HUDEP-2 (cell line): ENCODE data around the gene AP1B1.
"Not testable (repeated sequence)": the region's sequence is repeated elsewhere in the genome, so short reads cannot be mapped to it uniquely, and the experiment has no call there.

Experiments used
- DNase-seq, 76 experiments: peaks; one replicate each; lab custom pipeline; 2025; ENCODE audit not compliant: unreplicated experiment in 76 of 76; lab: John Stamatoyannopoulos, UW

Gene AP1B1

DNA sequence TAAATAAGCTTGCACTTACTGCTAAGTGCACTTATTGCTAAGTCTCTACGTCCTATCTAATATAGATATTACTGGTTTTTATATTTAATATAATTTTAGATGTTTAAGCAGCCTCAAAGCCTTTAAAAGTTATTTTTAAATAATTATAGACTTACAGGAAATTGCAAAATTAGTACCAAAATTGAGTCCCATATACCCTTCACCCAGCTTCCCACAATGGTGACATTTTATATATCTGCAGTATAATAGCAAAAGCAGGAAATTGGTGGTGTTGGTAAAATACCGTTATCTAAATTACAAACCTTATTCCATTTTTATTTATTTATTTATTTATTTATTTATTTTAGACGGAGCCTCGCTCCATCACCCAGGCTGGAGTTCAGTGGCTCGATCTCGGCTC is 1.9 kb upstream of the AP1B1 start:
- no peak for DNase-seq

DNA sequence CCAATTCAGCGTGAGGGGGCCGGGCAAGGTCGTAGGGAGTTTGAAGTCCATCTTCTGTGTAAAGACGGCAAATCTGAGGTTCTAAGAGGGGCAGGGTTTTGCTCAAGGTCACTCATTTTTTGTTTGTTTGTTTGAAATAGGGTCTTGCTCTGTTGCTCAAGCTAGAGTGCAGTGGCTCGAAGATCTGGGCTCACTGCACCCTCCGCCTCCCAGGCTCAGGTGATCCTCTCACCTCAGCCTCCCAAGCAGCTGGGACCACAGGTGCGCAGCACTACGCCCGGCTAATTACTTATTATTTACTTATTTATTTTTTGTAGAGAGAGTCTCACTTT is 355 bp upstream of the AP1B1 start:
- DNase-seq: no peak

DNA sequence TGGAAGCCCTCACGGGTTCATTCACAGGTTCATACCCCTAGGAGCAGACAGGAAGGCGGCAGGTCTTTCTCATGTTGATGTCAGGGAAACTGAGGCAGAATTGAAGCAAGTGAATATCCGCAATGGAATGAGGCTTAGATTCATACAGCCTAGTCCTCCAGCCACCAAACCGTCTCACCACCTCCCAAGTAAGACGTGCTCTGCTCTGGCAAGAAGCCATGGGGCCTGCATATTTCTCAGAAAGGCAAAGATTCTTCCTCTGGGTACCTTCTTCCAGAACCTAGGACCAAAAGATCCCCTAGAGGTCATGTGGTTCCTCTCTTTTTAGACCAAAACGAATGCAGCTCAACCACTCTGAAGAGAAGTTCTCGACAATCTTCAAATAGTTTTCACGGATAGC is 1.7 kb downstream of the AP1B1 start:
- DNase-seq: peak in 34 of 76 experiments; percentile 5 to 37 (median 20)

DNA sequence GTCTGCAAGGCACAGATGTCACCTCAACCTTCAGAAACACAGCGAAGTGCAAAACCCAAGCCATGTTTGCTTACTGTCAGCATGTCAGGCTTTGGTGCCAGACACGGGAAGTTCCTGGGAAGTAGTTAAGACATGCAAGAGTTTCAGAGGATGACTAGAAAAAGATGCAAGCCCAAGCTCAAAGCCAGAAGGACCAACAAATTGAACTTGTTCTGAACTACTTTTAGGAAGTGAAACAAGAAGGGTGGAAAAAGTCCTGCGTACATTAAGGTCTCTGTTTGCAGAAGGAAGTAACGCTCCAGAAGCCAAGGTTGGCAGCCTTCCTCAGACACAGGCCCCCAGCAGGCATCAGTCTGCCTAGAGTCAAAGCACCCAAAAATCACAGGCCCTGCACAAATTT is 2.6 kb downstream of the AP1B1 start:
- no peak for DNase-seq

DNA sequence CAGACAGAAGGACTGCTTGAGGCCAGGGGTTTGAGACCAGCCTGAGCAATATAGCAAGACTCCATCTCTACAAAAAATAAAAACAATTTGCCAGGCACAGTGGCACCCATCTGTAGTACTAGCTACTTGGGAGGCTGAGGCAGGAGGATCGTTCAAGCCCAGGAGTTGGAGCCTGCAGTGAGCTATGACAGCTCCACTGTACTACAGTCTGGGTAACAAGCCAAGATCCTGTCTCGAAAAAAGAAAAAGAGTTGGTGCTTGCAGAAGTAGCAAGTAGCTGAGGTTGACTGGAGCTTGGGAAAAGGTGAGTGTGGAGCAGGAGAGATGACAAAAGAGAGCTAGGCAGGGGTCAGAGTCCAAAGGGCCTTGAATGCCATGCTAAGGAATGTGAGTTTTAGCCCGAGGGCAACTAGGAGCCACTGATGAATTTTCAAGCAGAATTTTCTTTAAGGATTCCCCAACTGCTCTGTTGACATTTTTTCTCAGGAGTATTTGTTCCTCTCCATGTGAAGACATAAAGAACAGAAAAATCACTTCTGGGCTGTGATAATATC is 3.1 kb downstream of the AP1B1 start:
- no peak for DNase-seq

DNA sequence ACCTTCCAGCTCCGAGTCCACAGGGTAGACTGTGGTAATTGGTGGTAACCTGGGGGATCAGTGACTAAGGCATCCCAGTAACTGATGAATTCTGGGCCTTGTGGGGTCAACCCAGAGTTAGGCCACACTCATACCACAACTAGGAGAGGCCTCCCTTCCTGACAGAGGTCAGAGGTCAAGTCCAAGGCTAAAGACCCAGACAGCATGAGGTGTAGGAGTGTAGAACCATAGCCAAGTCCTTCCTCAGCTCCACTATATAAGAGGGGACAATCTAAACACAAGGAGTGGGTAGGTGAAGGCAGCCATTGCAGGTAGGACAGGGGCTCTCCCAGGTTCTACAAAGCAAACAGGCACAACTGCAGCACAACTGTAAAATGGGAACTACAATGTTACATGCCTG is 4.6 kb downstream of the AP1B1 start:
- no peak for DNase-seq

DNA sequence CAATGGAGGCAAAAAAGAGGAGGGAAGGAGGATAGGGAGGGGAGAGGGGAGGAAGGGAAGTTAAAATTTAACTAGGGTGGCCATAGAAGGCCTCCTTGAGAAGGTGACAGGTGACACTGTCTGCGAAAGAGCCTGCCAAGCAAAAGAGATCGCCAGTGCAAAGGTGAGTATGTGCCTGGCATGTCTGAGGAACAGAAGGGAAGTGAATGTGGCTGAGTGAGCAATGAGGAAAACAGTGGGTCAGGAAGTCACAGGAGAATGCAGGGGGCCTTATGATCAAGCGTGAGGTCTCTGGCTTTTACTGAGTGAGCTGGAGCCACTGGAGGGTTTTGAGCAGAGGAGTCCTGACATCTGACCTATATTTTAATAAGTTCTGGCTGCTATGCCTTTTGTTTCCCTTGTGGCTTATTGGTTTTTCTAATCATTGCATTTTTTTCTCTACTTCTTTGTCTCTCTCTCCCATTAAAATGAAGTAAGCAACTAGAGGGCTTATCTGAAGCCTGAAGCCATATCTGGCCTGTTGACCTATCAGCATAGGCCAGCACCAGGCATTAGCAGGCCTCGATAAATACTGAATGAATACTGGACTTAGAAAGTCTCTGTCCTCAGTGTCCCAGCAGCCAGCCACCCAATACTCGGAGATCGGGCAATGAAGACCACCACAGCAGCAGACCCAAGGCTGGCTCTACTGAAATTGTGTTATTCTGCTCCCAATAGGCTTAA is 5.6 kb downstream of the AP1B1 start:
- peak in 28 of 76 experiments; percentile 8 to 55 (median 20) for DNase-seq

DNA sequence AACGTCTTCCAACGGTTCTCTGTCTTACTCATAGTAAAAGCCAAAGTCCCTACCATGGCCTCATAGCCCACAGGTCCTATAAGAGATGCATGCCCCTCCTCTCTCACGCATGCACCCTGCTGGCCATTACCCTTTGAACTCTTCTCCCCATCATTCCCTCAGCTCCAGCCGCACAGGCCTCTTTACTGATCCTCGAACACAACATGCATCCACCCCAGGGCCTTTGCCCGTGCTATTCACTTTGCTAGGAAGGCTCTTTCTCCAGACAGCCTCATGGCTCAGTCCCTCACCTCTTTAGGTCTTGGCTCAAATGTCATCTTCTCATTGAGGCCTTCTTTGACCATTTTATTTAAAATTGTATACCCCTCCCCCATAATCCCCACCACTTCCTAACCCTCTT is 7.5 kb downstream of the AP1B1 start:
- DNase-seq: no peak

DNA sequence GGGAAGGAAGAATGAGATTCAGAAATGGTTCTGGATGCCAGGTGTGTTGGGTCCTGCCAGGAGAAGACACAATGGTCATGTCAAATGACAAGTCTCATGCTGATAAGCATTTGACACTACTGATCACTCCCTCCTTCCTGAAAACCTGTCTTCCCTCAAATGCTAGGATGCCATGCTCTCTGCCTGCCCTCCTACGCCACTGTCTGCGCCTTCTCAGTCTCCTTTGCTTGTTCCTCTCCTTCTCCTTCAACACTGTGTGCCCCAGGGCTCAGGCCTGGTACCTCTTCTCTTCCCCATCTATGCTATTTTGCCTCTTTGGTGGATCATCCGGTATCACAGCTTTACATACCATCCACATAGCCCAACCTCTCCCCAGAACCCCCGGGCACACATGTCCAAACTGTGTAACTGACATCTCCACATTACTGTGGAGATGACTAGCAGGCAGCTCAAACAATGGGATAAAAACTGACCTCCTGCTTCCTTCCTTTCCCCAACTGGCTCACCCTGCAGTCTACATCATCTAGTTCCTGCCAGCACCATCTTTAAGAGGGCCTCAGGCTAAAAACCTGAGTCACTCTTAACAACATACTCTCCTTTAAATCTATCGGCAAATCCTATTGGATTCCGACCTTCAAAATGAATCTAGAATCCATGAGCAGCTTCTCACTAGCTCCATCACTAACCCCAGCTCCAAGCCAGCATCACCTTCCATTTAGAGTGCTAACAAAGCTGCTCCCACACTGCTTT is 8.2 kb downstream of the AP1B1 start:
- no peak for DNase-seq

DNA sequence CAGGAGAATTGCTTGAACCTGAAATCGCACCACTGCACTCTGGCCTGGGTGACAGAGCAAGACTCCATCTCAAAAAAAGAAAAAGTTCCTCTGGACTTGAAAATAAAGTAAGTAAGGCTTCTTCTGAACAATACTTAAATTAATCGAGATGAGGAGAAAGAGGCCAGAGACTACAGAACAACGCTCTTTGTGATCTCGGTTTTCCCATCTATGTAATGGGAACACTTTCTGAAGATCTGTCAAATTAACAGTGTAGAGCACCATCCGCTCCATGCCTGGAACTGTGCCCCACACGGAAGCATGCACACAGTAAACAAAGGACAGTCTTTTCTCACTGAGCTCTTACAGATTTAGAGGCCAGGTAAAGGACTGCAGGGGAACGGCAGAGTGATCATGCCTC is 9.1 kb downstream of the AP1B1 start:
- DNase-seq: no peak

DNA sequence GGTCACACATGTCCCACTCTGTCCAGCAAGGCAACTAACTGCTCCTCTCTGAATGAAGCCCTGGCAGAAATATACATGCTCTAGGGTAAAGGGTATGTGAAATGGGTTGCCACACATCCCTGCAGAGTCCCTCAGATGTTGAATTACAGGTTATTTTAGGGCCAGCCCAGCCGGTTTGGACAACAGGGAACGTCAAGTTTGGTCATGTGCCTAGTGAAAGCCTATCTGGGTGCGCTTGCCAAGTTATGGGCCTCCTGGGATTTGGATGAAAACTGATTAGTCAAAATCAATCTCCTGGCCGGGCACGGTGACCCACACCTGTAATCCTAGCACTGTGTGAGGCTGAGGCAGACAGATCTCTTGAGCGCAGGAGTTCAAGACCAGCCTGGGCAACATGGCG is 10.4 kb downstream of the AP1B1 start:
- no peak for DNase-seq

DNA sequence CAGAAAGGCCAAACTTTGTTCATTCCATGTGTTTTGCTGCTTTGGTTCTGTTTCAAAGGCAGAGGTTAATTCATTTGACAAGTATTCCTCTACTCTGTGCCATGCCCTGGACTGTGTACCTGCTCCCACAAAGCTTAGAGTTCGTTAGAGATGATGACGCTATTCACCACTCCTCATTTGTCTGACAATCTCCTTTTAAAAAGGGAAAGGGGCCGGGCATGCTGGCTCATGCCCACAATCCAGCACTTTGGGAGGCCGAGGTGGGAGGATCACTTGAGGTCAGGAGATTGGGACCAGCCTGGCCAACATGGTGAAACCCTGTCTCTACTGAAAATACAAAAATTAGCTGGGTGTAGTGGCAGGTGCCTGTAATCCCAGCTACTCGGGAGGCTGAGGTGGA is 11.7 kb downstream of the AP1B1 start:
- not testable (repeated sequence) for DNase-seq

DNA sequence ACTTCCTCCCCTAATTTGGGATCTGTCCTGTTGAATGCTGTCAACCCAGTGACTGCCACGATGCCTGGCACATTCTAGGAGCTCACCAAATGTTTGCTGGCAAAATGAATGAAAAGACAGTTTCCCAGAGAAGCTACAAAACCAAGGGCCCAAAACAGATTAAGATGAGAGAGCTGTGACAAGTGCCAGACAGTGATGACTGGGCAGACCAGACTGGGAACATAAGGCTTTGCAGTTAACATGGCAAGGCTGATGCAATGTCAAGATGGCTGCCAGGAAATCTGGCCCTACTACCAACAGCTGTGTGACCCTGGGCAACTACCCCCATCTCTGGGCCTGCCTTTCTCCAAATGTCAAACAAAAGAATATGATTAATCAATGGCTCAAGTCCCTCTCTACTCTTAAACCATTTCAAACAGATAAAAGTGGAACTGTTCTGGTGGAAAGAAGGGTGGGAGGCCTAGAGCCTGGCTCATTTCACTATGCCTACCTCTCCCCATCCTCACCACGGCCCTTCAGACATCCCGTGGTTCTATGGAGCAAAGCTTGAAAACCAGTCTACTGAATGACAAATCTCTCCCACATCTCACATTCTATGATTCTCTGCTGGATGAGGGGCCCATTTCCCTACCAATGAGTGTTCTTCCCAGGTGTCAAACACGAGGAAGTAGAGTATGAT is 12.8 kb downstream of the AP1B1 start:
- peak in 31 of 76 experiments; percentile 3 to 56 (median 20) for DNase-seq

DNA sequence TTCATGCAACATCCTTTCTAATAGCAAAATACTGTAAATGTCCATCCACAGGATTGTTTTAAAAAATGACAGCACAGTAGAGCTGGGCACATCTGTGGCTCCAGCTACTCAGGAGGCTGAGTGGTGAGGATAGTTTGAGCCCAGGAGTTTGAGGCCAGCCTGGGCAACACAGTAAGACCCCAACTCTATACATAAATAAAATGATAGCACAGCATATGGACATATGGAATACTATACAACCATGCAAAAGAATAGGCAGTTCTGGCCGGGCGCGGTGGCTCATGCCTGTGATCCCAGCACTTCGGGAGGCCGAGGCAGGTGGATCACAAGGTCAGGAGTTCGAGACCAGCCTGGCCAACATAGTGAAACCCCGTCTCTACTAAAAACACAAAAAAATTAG is 13.6 kb downstream of the AP1B1 start:
- DNase-seq: not testable (repeated sequence)

DNA sequence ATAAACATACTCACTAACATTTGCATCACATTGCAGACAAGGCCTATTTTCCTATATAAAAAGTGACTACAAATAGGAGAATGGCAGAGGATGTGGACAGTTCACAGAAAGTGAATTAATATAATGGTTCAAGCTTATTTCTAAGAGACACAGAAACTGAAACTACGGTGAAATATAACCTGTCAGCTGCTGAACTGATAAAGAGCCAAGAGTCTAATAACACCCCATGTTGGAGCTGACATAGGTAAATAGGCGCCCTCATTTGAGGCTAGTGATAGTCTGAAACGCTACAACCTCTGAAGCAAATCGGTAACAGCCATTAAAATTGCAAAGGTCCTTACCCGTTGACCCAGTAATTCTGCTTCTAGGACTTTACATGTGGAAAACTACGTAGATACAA is 14.0 kb downstream of the AP1B1 start:
- DNase-seq: no peak

DNA sequence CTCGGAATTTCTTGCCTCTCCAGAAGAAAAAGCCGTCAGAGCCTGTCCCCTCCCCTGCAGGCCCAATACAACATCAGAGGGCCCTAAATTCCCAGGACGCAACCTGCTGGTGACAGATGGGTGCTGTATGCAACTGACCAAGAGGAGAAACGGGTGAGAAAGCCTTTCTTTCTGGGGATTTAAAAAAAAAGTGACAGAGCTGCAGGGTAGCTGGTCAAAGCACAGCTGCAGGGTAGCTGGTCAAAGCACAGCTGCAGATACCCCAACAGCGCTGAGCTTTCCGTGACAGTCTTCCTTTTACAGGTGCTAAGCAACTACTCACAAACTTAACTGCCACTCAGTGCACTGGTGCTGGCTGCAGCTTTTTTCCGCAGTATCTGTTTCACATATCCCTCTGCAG is 17.8 kb downstream of the AP1B1 start:
- no peak for DNase-seq

DNA sequence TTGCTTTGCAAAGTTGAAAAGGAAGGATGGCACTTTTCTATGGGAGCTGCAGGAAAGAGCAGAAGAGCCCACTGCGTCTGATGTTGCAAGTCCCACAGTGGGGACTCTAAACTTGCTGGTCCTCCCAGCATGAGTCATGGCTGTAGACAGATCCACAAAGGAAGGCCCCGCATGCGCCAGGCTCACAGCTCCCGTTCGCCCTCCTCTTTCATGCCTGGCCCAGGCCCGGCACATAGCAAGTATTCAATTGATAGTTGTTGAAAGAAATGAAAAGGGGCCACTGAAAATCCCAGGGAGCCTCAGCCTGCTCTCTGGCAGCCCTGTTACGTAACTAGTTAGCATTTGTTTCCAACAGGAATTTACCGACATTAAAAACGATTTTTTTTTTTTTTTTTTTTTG is 18.9 kb downstream of the AP1B1 start:
- DNase-seq: no peak

DNA sequence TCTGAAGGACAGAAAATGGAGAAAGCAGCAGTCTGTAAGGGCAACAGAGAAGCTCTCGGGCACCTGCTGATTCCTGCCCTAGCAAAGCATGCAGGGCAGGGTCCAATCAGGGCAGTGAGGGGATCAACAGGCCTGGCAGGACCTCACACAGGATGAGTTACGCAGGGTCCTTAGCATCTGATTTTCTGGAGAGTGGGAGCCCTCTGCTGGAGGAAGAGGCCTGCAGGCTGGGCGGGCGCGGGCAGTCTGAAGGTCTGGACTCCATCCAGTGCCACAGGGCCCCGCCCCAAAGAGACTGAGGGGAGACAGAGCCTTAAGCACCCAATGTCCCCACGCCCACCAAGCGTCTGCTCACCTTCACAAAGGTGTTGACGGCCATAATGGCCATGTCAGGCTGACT is 28.9 kb downstream of the AP1B1 start:
- peak in 43 of 76 experiments; percentile 4 to 63 (median 33) for DNase-seq

DNA sequence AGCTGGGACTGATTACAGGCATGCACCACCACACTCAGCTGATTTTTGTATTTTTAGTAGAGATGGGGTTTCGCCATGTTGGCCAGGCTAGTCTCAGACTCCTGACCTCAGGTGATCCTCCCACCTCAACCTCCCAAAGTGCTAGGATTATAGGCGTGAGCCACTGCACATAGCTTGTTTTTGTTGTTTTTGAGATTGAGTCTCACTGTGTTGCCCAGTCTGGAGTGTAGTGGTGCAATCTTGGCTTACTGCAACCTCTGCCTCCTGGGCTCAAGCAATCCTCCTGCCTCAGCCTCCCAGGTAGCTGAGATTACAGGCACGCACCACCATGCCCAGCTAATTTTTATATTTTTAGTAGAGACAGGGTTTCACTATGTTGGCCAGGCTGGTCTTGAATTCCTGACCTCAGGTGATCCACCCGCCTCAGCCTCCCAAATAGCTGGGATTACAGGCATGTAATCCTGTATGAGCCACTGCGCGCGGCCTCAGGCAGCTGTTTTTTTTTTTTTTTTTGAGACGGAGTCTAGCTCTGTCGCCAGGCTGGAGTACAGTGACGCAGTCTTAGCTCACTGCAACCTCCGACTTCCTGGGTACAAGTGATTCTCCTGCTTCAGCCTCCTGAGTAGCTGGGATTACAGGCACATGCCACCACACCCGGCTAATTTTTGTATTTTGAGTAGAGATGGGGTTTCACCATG is 31.0 kb downstream of the AP1B1 start:
- DNase-seq: not testable (repeated sequence)

DNA sequence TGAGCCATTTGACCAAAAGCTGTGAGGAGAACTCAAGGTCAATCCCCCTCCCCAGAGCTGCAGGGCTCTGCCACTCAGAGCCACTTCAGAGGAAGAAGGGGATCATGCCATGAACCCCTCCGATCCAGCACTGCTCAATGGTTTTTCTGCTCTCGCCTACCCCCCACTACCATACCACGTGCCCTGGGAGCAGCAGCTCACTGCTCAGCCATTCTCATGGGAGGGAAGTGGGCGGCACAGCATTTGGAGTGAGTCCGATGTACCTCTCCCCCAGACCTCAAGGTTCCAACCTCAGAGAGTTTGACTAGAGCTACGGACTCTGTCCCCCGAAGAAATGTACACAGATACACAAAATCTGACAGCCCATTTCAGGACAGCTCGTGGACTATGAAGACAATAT is 34.5 kb downstream of the AP1B1 start:
- no peak for DNase-seq

DNA sequence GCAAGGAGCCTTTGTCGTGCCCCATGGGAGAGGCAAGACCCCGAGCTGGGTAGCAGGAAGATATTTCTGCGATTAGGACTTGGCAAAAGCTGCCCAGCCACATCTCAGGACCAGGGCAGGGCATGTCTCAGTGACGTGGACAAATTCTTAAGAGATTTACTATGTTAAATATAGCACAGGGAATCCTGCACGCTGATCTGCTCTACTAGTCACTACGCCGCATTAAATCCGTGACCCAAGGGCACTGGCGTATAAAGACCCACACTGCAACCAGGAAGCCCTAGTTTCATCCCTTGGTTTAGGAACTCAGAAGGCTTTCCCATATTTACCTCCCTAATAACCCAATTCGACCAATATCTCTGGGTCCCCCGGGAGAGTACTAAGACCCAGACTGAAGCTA is 35.1 kb downstream of the AP1B1 start:
- no peak for DNase-seq
